ENCODE results near the gene PREP.

Gene PREP

DNA sequence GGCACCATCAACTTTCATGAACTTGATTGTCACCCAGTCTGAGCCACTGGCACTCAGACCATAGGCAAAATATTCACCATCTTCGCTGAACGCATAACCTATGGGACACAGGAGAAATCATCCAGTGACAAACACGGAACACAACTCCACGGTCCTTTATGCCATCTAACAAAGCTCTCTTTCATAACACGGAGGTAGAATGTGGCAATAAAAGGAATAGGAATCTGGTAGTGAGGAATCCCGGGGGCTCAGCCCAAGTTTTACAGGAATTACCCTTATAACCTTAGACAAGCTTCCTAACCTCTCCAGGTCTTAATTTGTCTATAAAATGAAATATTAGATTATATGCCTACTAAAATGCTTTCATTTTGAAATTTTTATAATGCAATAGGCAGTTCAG lies 29.4 kb downstream of the PREP start:
- H3K4me3 ChIP-seq (ENCODE audit: low read length in 2 of 2) = no peak overlapping the region
- H3K9ac ChIP-seq (ENCODE audit: low read depth in 1 of 2, low read length in 2 of 2) = no peak overlapping the region
- H3K36me3 ChIP-seq (ENCODE audit: control insufficient read depth in 2 of 2, insufficient read depth in 2 of 2, low read length in 2 of 2) = peaks cover 27 to 33% of the 10 kb centered on the region in 2 donors
- no peaks in the 10 kb centered on the region for H3K9me3 ChIP-seq (ENCODE audit: control insufficient read depth in 2 of 2, low read length in 2 of 2)
- no peaks in the 10 kb centered on the region for H3K27me3 ChIP-seq (ENCODE audit: control insufficient read depth in 2 of 2, insufficient read depth in 2 of 2, low read length in 2 of 2)
- peaks cover 7 to 35% of the 10 kb centered on the region in 2 donors for H3K4me1 ChIP-seq (ENCODE audit: control insufficient read depth in 2 of 2, insufficient read depth in 2 of 2, low read length in 2 of 2)
- peak overlapping the region; percentile 65 to 83 for H3K27ac ChIP-seq (ENCODE audit: low read depth in 2 of 2, low read length in 2 of 2)

DNA sequence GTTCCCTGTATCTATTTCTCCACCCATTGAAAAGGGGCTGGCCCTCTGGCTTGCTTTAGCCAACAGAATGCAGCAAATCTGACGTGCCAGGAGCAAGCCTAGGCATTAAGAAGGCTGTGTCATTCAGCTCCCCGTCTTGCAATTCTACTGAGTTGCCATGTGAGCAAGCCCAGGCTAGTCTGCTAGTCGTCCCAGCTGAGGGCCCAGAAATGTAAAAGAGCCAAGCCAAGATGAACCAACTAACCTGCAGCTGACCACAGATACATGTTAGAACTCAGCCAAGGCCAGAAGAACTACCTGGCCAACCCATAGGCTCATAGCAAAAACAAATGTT lies 30.1 kb downstream of the PREP start:
- peaks cover 7 to 32% of the 10 kb centered on the region in 2 donors for H3K4me1 ChIP-seq (ENCODE audit: control insufficient read depth in 2 of 2, insufficient read depth in 2 of 2, low read length in 2 of 2)
- peaks cover 30 to 32% of the 10 kb centered on the region in 2 donors for H3K36me3 ChIP-seq (ENCODE audit: control insufficient read depth in 2 of 2, insufficient read depth in 2 of 2, low read length in 2 of 2)
- no peaks in the 10 kb centered on the region for H3K27me3 ChIP-seq (ENCODE audit: control insufficient read depth in 2 of 2, insufficient read depth in 2 of 2, low read length in 2 of 2)
- no peaks in the 10 kb centered on the region for H3K9me3 ChIP-seq (ENCODE audit: control insufficient read depth in 2 of 2, low read length in 2 of 2)
- H3K27ac ChIP-seq (ENCODE audit: low read depth in 2 of 2, low read length in 2 of 2) = peak overlapping the region; percentile 65 to 83
- H3K4me3 ChIP-seq (ENCODE audit: low read length in 2 of 2) = no peak overlapping the region
- H3K9ac ChIP-seq (ENCODE audit: low read depth in 1 of 2, low read length in 2 of 2) = peak overlapping the region in 1 of 2 donors; percentile 18

DNA sequence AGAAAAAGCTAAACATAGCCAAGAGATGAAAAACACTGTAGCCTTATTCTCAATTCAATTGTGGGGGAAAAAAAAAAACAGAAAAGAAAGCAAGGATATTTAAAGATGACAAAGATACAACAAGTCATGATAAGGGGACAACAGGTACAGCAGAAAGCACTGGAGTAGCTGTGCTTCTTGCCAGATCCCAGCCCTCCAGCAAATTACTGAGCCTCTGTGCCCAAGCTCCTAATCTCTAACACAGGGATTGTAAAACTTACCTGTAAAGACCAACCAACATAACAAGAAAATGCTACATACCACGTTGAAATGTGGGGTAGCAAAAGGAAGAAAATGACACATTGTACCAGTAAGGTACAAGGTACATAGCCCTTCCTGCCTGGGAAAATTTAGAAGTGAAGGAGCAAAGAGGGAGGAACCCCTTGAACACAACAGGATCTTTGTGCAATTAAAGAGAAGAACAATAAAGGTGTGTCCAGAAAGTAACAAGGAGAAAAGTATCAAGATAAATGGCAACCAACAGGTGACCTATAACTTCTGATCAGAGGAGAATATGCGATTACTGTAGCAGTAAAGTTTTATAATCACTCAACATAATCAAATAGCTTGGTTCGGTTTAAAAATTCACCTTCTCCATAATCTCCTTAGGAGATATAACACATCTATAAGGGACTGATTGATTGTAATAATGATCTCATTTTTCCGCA lies 30.6 kb downstream of the PREP start:
- Histone ChIP-seq H3K27me3 (ENCODE audit: control insufficient read depth in 2 of 2, insufficient read depth in 2 of 2, low read length in 2 of 2) (no peaks in the 10 kb centered on the region), H3K4me1 (ENCODE audit: control insufficient read depth in 2 of 2, insufficient read depth in 2 of 2, low read length in 2 of 2) (peaks cover 7 to 32% of the 10 kb centered on the region in 2 donors), H3K36me3 (ENCODE audit: control insufficient read depth in 2 of 2, insufficient read depth in 2 of 2, low read length in 2 of 2) (peaks cover 30 to 31% of the 10 kb centered on the region in 2 donors), H3K9ac (ENCODE audit: low read depth in 1 of 2, low read length in 2 of 2) (peak overlapping the region; percentile 36 to 42), H3K27ac (ENCODE audit: low read depth in 2 of 2, low read length in 2 of 2) (peak overlapping the region; percentile 86 to 87), H3K9me3 (ENCODE audit: control insufficient read depth in 2 of 2, low read length in 2 of 2) (no peaks in the 10 kb centered on the region), H3K4me3 (ENCODE audit: low read length in 2 of 2) (peak overlapping the region in 1 of 2 donors; percentile 32)

DNA sequence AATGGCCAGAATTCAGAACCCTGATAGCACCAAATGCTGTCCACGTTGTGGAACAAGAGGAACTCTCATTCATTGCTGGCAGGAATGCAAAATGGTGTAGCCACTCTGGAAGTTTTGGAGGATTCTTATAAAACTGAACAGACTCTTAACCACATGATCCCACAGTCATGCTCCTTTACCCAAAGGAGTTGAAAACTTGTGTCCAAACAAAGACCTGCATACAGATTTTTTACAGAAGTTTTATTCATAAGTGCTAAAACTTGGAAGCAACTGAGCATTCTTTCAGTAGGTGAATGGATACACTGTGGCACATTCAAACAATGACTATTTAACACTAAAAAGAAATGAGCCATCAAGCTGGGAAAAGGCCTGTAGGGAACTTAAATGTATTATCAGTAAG lies 32.5 kb downstream of the PREP start:
- H3K4me3 ChIP-seq (ENCODE audit: low read length in 2 of 2) = no peak overlapping the region
- no peaks in the 10 kb centered on the region for H3K27me3 ChIP-seq (ENCODE audit: control insufficient read depth in 2 of 2, insufficient read depth in 2 of 2, low read length in 2 of 2)
- no peaks in the 10 kb centered on the region for H3K9me3 ChIP-seq (ENCODE audit: control insufficient read depth in 2 of 2, low read length in 2 of 2)
- H3K9ac ChIP-seq (ENCODE audit: low read depth in 1 of 2, low read length in 2 of 2) = no peak overlapping the region
- H3K36me3 ChIP-seq (ENCODE audit: control insufficient read depth in 2 of 2, insufficient read depth in 2 of 2, low read length in 2 of 2) = peaks cover 28 to 29% of the 10 kb centered on the region in 2 donors
- H3K4me1 ChIP-seq (ENCODE audit: control insufficient read depth in 2 of 2, insufficient read depth in 2 of 2, low read length in 2 of 2) = peaks cover 7 to 32% of the 10 kb centered on the region in 2 donors
- H3K27ac ChIP-seq (ENCODE audit: low read depth in 2 of 2, low read length in 2 of 2) = peak overlapping the region; percentile 86 to 87

DNA sequence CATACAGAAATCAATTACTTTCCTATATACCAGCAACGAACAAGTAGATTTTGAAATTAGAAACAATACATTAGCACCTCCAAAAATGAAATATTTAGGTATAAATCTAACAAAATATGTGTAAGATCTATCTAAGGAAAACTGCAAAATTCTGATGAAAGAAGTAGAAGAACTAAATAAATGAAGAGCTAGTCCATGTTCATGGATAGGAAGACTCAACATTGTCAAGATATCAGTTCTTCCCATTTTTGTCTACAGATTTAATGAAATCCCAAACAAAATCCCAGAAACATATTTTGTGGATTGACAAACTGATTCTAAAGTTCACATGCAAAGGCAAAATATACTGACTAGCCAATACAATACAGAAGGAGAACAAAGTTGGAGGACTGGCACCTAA lies 33.7 kb downstream of the PREP start:
- Histone ChIP-seq H3K4me1 (ENCODE audit: control insufficient read depth in 2 of 2, insufficient read depth in 2 of 2, low read length in 2 of 2) (peaks cover 7 to 27% of the 10 kb centered on the region in 2 donors), H3K4me3 (ENCODE audit: low read length in 2 of 2) (no peak overlapping the region), H3K9ac (ENCODE audit: low read depth in 1 of 2, low read length in 2 of 2) (no peak overlapping the region), H3K9me3 (ENCODE audit: control insufficient read depth in 2 of 2, low read length in 2 of 2) (no peaks in the 10 kb centered on the region), H3K36me3 (ENCODE audit: control insufficient read depth in 2 of 2, insufficient read depth in 2 of 2, low read length in 2 of 2) (peaks cover 25 to 32% of the 10 kb centered on the region in 2 donors), H3K27ac (ENCODE audit: low read depth in 2 of 2, low read length in 2 of 2) (no peak overlapping the region), H3K27me3 (ENCODE audit: control insufficient read depth in 2 of 2, insufficient read depth in 2 of 2, low read length in 2 of 2) (no peaks in the 10 kb centered on the region)

DNA sequence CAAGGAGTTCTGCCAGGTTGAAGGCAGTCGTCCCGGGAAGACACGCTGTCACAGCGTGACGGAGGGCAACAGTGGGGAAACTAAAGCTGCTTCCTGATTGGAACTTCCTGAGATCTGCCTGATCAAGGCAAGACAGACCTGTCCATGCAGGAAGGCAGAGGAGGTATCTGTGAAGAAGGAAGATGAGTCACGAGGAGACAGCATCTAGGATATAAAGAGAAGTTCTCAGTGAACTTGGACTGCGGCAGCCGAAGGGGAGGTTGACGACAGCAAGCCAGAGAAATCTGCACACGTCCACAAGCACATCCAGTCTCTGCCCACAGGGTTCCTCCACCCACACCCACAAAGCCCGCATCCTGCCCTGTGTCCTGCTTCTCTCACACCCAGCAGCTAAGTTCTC lies 38.6 kb downstream of the PREP start:
- Histone ChIP-seq H3K4me1 (ENCODE audit: control insufficient read depth in 2 of 2, insufficient read depth in 2 of 2, low read length in 2 of 2) (no peaks in the 10 kb centered on the region), H3K9ac (ENCODE audit: low read depth in 1 of 2, low read length in 2 of 2) (no peak overlapping the region), H3K4me3 (ENCODE audit: low read length in 2 of 2) (no peak overlapping the region), H3K27ac (ENCODE audit: low read depth in 2 of 2, low read length in 2 of 2) (no peak overlapping the region), H3K27me3 (ENCODE audit: control insufficient read depth in 2 of 2, insufficient read depth in 2 of 2, low read length in 2 of 2) (no peaks in the 10 kb centered on the region), H3K9me3 (ENCODE audit: control insufficient read depth in 2 of 2, low read length in 2 of 2) (no peaks in the 10 kb centered on the region), H3K36me3 (ENCODE audit: control insufficient read depth in 2 of 2, insufficient read depth in 2 of 2, low read length in 2 of 2) (peaks cover 32 to 44% of the 10 kb centered on the region in 2 donors)

DNA sequence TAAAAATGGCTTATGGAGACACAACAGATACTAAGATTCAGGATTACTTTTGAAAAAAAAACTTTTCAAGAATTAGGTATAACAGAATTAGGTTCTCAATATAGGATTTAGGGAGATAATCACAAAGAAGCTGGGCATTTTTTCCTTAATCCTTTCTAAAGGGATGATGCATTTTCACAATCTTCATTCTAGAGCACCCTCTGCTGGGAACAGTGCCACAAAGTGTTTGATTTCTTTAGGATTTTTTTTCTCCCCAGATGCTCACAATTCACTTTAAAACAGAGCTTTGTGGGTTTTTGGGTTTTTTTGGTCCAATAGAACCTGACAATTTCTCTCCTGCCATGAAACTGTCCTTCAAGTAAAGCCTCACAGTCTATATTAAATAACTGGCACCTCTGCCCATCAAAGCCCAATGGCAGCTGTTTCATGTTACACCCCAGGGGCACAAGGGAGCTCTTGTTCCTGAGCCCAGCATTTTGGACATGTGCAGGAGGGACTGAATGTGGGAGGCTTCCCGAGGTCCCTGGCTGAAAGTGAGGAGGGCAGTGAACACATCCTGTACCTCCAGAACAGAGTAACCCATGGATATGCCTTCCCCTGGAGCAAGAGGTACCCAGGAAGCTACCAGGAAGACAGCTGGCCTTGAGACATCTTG lies 39.7 kb downstream of the PREP start:
- H3K4me1 ChIP-seq (ENCODE audit: control insufficient read depth in 2 of 2, insufficient read depth in 2 of 2, low read length in 2 of 2) = no peaks in the 10 kb centered on the region
- H3K36me3 ChIP-seq (ENCODE audit: control insufficient read depth in 2 of 2, insufficient read depth in 2 of 2, low read length in 2 of 2) = peaks cover 40 to 41% of the 10 kb centered on the region in 2 donors
- no peak overlapping the region for H3K4me3 ChIP-seq (ENCODE audit: low read length in 2 of 2)
- no peak overlapping the region for H3K9ac ChIP-seq (ENCODE audit: low read depth in 1 of 2, low read length in 2 of 2)
- H3K27ac ChIP-seq (ENCODE audit: low read depth in 2 of 2, low read length in 2 of 2) = no peak overlapping the region
- H3K9me3 ChIP-seq (ENCODE audit: control insufficient read depth in 2 of 2, low read length in 2 of 2) = no peaks in the 10 kb centered on the region
- H3K27me3 ChIP-seq (ENCODE audit: control insufficient read depth in 2 of 2, insufficient read depth in 2 of 2, low read length in 2 of 2) = no peaks in the 10 kb centered on the region

DNA sequence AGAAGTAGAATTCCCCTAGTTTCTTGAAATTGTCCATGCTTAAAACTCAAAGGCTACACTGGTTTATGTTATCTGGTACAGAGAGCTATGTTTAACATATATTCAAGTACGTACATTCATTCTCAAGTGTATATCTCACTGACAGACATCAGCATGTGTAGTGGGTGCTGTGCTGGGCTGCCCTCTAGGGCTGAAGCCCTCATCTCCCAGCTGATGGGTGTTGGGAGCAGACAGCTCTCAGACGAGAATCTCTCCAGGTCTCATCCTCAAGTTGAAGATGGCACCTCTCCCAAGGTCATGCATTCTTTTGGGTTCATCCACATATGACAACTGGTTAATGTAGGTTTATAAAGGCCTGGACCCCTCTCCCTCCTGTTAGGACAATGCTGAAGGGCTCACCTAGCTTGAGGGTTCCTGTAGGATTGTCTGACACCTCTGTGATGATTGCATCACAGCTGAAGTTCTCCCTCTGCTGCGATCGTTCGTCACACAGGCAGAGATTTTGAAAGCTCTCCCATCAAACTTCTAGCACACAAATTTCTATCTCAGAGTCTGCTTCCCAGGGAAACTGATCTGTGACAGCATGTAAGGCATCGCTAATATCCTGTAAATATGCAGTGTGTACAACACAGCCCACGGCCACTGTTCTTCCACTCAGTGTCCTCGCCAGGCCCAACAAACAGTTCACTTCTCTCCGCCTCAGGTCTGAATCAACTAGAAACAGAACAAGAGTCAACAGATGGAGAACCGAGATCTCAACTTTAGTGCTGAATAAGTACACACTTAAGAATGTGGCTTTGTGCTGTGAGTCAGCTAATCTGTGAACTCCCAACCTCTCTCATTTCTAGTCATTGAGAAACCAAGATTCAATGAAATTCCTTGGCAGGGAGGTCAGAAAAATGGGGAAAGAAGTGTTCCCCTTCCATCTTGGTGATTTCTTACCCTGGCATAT lies 43.2 kb downstream of the PREP start:
- H3K4me3 ChIP-seq (ENCODE audit: low read length in 2 of 2) = no peak overlapping the region
- H3K9ac ChIP-seq (ENCODE audit: low read depth in 1 of 2, low read length in 2 of 2) = no peak overlapping the region
- H3K27me3 ChIP-seq (ENCODE audit: control insufficient read depth in 2 of 2, insufficient read depth in 2 of 2, low read length in 2 of 2) = no peaks in the 10 kb centered on the region
- no peak overlapping the region for H3K27ac ChIP-seq (ENCODE audit: low read depth in 2 of 2, low read length in 2 of 2)
- peaks cover 40% of the 10 kb centered on the region in 2 donors for H3K36me3 ChIP-seq (ENCODE audit: control insufficient read depth in 2 of 2, insufficient read depth in 2 of 2, low read length in 2 of 2)
- H3K9me3 ChIP-seq (ENCODE audit: control insufficient read depth in 2 of 2, low read length in 2 of 2) = no peaks in the 10 kb centered on the region
- H3K4me1 ChIP-seq (ENCODE audit: control insufficient read depth in 2 of 2, insufficient read depth in 2 of 2, low read length in 2 of 2) = no peaks in the 10 kb centered on the region

DNA sequence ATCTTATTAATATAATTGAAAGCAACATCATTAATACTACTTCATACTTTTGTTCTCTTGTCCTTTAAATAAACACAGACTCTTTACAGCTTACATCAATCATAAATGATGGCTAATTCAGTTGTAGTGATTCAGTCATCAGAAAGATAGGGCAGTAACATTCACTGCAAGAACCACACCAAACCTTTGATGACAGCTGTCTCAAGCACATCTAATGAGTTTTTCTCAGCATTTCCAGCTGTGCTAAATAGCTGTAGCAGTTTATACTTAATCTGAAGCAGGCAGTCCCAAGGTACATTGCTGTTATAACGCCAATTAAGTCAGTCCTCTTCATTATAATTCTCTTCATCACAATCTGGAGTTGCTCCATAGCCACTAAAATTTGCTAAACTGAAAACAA lies 45.7 kb downstream of the PREP start:
- H3K4me3 ChIP-seq (ENCODE audit: low read length in 2 of 2) = no peak overlapping the region
- no peak overlapping the region for H3K27ac ChIP-seq (ENCODE audit: low read depth in 2 of 2, low read length in 2 of 2)
- no peak overlapping the region for H3K9ac ChIP-seq (ENCODE audit: low read depth in 1 of 2, low read length in 2 of 2)
- H3K27me3 ChIP-seq (ENCODE audit: control insufficient read depth in 2 of 2, insufficient read depth in 2 of 2, low read length in 2 of 2) = no peaks in the 10 kb centered on the region
- H3K9me3 ChIP-seq (ENCODE audit: control insufficient read depth in 2 of 2, low read length in 2 of 2) = no peaks in the 10 kb centered on the region
- peaks cover 32 to 38% of the 10 kb centered on the region in 2 donors for H3K36me3 ChIP-seq (ENCODE audit: control insufficient read depth in 2 of 2, insufficient read depth in 2 of 2, low read length in 2 of 2)
- H3K4me1 ChIP-seq (ENCODE audit: control insufficient read depth in 2 of 2, insufficient read depth in 2 of 2, low read length in 2 of 2) = no peaks in the 10 kb centered on the region
